ENCODE results near the gene NTF4. TPM values are rescaled to one million over a fixed set of nuclear protein-coding genes. Genes with fewer than 3 reads are reported as not detected.
"Not testable (repeated sequence)": the region's sequence is repeated elsewhere in the genome, so short reads cannot be mapped to it uniquely, and the experiment has no call there.

Gene NTF4
- polyA plus RNA-seq, 4 donors = 3.0 to 4.6 (median 3.7) TPM

DNA sequence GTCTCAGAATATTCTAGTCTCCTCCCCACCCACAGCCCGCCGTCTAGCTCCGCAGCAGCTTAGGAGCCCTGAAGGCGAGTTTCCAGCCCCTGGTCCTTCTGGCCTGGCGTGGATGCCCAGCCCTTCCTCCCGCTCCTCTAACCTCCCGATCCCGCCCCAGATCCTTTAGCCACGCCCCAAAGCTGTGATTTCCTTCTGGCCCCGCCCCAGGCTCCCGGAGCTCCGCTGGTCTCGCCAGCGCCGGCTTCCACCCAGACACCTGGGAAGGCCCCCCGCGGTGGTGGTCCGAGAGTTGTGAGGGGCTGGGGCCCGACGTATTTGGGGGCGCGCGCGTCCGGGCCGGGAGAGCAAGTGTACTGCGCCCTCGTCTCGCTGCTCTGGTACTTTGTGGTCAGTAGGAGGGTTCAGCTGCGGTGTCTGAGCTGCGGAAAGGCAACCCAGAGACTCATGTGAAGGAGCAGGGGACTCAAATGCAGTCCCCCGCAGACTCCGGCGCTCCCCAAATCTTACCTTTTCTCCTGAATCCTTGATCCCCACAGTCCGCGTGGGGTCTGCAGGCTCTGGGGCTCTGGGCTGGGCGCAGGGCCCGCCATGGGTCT is 6.9 kb downstream of the NTF4 start, which contains the start of gene CGB7:
CGB7 (minus strand) TSS at position 114 of the 599 bp plus-strand sequence. CDS start 2,374 bp downstream, outside the sequence.
- no peak for DNase-seq (ENCODE audit: low read depth in 4 of 4, low spot score in 3 of 4)

DNA sequence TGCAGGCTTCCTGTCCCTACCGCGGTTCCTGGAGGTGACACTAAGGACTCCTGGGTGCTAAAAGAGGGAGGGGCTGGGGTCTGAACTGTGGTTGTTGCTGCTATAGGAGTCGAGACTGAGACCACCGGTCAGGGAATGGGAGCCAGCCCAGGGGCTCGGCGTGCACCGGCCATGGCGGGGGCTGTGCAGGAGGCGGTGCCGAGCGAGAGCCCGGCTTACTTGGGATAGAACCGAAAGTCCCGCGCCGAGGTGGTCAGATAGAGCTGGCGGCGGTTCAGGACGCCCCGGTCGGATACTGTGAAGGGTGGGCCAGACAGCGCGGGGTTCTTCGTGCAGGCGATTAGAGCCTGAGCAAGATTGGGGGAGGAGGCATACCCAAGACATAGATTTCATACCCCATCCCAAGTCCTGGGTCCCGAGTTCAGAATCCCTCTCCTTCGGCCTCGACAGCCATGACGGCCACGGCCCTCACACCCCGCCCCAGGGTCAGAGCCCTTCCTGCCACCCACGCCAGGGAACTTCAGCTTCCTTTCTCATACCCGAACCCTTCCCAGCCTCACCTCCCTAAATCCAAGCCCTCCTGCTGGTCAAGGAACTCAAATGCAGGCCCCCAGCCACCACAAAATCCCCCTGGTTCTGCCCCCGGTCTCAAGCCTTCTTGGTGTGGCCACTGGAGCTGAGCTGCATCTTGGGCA is 7.6 kb downstream of the NTF4 start:
- not testable (repeated sequence) for DNase-seq (ENCODE audit: low read depth in 4 of 4, low spot score in 3 of 4)

DNA sequence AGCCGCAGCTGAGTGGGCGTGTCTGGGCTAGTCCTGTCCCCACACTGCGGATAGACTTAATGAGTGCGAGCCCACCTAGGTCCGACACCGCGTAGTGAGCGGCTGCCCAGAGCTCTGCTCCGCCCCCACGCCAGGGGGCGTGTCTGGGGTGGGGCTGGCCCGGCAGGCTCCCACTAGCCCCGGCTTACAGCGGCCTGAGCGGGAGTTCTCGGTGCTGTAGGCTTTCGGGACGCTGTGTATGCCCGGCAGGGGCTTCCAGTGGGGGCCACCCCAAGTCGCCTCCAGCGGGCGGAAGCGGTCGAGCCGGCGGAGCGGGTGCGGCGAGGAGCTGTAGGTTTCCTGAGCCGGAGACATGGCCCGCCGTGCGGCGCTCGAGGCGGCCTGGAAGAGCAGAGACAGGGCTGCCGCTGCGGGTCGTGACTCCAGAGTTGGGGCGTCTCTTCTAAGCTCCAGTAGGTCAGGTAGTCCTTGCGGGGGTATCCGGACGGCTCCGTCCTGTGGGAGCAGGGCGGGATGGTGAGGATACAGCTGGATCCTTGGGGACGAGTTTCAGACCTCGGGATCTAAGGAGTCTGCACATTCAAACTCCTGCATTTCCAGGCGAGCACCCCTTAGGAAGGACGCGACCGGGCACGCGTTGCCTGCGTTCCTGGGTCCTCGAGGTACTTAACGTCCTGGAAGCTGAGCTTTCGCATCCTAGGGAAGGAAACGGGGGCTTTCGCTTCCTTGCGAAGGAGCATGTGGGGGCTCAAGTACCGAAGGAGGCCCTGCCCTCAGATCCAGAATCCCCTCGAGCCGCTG is 8.3 kb downstream of the NTF4 start:
- no peak for DNase-seq (ENCODE audit: low read depth in 4 of 4, low spot score in 3 of 4)

DNA sequence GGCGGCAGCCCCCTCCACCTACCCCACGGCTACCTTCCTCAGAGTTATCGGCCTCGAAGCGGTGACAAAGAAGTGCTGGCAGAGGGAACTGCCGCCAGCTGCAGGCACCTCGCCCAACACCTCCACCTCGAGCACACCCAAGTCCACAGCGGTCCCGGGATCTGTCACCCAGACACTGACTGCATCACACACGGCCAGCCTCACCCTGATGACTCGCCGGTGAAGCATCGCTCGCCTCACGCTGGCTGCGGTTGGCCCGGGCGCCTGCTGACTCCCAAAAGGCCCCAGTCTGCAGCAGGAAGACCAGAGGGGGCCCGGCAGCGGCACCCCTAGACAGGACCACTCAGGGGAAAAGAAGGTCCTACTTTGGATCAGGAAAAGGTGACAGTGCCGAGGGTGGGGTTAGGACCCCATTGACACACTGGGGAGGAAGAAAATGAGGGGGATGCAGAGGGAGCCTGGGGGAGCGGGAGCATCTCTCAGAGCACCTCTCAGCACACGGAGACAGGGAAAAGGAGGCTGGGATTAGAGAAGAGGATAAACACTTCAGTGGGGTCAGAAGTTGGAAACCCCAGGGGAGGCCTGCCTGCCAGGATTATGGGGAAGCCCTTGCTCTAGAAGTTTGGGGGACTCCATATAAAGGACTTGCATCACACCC is 14.1 kb downstream of the NTF4 start:
- DNase-seq (ENCODE audit: low read depth in 4 of 4, low spot score in 3 of 4) = not testable (repeated sequence)

DNA sequence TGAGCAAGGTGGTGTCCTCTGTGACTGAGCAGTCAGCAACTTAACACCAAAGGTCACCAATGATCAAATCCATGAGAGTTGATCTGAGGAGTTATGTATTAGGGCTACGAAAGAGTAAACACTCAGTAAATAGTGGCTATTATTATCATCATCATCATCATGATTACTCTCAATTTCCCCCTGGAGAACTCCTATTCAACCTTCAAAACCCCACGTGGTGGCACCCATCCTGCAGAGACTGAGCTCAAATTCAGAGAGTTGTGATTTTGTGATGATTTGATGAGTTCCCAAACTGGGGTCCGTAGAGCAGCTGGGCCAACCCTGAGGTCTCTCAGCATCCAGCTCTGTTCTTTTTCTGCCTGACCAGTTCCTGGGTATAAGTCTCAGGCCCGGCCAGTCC is 14.8 kb downstream of the NTF4 start:
- DNase-seq (ENCODE audit: low read depth in 4 of 4, low spot score in 3 of 4) = not testable (repeated sequence)

DNA sequence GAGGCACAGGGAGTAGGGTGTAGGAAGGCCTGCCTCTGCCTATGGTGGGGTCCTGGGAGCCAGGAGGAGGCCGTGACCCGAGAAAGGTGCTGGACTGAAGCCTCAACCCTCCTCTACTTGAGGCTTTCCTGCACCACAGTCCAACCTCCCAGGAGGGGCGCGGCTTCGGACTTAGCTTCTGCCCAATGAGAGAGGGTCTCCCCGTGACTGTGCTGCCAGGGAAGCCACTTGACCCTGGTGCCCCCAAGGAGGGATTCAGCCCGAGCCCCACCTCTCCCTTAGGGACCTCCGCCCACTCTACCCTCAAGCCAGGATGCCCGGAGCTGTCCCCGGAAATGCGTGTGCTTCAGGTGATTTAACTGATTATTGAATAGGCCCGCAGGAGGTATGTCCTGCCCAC is 15.6 kb downstream of the NTF4 start, which contains the start of gene CGB8:
CGB8 (minus strand) TSS at position 101 of the 400 bp plus-strand sequence. CDS start 372 bp downstream, outside the sequence.
- not testable (repeated sequence) for DNase-seq (ENCODE audit: low read depth in 4 of 4, low spot score in 3 of 4)

DNA sequence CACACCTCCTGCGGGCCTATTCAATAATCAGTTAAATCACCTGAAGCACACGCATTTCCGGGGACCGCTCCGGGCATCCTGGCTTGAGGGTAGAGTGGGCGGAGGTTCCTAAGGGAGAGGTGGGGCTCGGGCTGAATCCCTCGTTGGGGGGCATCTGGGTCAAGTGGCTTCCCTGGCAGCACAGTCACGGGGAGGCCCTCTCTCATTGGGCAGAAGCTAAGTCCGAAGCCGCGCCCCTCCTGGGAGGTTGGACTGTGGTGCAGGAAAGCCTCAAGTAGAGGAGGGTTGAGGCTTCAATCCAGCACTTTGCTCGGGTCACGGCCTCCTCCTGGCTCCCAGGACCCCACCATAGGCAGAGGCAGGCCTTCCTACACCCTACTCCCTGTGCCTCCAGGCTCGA is 21.1 kb downstream of the NTF4 start, which contains the start of gene CGB5:
CGB5 (plus strand) TSS at position 301 of the 400 bp plus-strand sequence. CDS start 362 bp downstream, outside the sequence.
- not testable (repeated sequence) for DNase-seq (ENCODE audit: low read depth in 4 of 4, low spot score in 3 of 4)

DNA sequence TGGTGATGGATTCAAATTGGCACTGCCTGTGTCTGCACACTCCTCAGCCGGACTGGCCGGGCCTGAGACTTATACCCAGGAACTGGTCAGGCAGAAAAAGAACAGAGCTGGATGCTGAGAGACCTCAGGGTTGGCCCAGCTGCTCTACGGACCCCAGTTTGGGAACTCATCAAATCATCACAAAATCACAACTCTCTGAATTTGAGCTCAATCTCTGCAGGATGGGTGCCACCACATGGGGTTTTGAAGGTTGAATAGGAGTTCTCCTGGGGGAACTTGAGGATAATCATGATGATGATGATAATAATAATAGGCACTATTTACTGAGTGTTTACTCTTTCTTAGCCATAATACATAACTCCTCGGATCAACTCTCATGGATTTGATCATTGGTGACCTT is 22.0 kb downstream of the NTF4 start:
- DNase-seq (ENCODE audit: low read depth in 4 of 4, low spot score in 3 of 4) = not testable (repeated sequence)

DNA sequence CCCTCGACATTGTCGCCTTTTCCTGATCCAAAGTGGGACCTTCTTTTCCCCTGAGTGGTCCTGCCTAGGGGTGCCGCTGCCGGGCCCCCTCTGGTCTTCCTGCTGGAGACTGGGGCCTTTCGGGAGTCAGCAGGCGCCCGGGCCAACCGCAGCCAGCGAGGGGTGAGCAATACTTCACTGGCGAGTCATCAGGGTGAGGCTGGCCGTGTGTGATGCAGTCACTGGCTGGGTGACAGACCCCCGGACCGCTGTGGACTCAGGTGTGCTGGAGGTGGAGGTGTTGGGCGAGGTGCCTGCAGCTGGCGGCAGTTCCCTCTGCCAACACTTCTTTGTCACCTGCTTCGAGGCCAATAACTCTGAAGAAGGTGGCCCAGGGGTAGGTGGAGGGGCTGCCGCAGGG is 22.4 kb downstream of the NTF4 start:
- DNase-seq (ENCODE audit: low read depth in 4 of 4, low spot score in 3 of 4) = no peak

DNA sequence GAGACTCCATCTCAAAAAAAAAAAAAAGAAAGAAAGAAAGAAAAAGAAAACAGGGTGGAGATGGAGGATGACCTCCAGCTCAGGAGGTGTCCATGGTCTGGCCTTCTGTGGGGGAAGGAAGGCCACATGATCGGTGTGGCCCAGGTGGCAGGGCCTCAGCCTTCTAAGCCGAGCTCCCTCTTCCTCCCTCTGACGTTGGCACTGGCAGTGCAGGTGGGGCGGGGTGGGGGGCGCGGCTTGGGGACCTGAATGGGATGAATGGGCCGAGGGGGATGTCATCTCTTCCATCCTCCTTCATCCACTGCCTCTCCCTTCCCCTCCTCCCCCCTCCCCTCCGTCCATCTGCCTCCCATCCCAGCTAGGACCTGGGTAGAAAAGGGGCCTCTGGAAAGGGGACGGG is 24.9 kb downstream of the NTF4 start:
- DNase-seq (ENCODE audit: low read depth in 4 of 4, low spot score in 3 of 4) = not testable (repeated sequence)

DNA sequence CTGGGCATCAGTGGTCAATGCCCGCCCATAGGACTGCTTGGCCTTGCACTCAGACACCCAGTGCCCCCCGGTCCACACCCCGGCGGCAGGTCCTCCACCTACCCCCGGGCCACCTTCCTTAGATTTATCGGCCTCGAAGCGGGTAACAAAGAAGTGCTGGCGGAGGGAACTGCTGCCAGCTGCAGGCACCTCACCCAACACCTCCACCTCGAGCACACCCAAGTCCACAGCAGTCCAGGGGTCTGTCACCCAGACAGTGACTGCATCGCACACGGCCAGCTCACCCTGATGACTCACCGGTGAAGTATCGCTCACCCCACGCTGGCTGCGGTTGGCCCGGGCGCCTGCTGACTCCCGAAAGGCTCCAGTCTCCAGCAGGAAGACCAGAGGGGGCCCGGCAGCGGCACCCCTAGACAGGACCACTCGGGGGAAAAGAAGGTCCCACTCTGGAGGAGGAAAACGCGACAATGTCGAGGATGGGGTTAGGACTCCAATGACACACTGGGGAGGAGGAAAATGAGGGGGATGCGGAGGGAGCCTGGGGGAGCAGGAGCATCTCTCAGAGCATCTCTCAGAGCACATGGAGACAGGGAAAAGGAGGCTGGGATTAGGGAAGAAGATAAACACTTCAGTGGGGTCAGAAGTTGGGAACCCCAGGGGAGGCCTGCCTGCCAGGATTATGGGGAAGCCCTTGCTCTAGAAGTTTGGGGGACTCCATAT is 25.9 kb downstream of the NTF4 start:
- DNase-seq (ENCODE audit: low read depth in 4 of 4, low spot score in 3 of 4) = not testable (repeated sequence)

DNA sequence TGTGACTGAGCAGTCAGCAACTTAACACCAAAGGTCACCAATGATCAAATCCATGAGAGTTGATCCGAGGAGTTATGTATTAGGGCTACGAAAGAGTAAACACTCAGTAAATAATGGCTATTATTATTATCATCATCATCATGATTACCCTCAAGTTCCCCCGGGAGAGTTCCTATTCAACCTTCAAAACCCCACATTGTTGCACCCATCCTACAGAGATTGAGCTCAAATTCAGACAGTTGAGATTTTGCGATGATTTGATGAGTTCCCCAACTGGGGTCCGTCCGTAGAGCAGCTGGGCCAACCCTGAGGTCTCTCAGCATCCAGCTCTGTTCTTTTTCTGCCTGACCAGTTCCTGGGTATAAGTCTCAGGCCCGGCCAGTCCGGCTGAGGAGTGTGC is 26.5 kb downstream of the NTF4 start:
- DNase-seq (ENCODE audit: low read depth in 4 of 4, low spot score in 3 of 4) = not testable (repeated sequence)

DNA sequence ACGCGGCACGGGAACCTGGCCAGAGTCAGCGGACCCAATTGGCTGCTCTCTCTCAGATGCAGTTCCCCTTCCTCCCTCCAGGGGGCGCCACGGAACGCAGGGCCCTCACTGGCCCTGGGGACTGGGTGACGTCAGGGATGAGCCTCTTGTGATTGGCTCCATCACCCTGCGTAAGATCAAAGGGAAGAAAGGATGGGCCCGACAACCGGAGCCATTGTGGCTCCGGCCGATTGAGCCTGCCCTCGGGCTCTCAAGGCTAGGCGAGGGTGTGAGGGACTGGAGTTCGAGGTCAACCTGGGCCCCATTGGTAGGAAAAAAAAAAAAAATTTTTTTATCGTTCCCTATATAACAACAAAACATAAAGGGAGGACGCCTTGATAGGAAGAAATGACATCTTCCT is 27.8 kb downstream of the NTF4 start, which contains the start of gene CGB1:
CGB1 (minus strand) TSS at position 81 of the 400 bp plus-strand sequence. CDS start 184 bp downstream, outside the sequence.
- DNase-seq (ENCODE audit: low read depth in 4 of 4, low spot score in 3 of 4) = not testable (repeated sequence)

DNA sequence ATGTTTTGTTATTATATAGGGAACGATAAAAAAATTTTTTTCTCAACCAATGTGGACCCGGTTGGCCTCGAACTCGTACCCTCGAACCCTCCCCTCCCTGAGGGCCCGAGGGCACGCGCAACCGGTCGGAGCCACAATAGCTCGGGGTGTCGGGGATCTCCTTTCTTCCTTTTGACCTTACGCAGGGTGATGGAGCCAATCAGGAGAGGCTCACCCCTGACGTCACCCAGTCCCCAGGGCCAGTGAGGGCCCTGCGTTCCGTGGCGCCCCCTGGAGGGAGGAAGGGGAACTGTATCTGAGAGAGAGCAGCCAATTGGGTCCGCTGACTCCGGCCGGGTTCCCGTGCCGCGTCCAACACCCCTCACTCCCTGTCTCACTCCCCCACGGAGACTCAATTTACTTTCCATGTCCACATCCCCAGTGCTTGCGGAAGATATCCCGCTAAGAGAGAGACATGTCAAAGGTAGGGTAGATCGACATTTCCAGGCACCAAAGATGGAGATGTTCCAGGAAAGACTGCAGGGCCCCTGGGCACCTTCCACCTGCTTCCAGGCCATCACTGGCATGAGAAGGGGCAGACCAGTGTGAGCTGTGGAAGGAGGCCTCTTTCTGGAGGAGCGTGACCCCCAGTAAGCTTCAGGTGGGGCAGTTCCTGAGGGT is 32.8 kb downstream of the NTF4 start, which contains the start of gene CGB2:
CGB2 (plus strand) TSS at position 249 of the 660 bp plus-strand sequence; CDS start at position 455, 206 bp downstream.
- not testable (repeated sequence) for DNase-seq (ENCODE audit: low read depth in 4 of 4, low spot score in 3 of 4)

DNA sequence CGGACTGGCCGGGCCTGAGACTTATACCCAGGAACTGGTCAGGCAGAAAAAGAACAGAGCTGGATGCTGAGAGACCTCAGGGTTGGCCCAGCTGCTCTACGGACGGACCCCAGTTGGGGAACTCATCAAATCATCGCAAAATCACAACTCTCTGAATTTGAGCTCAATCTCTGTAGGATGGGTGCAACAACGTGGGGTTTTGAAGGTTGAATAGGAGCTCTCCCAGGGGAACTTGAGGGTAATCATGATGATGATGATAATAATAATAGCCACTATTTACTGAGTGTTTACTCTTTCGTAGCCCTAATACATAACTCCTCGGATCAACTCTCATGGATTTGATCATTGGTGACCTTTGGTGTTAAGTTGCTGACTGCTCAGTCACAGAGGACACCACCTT is 34.3 kb downstream of the NTF4 start:
- DNase-seq (ENCODE audit: low read depth in 4 of 4, low spot score in 3 of 4) = not testable (repeated sequence)

DNA sequence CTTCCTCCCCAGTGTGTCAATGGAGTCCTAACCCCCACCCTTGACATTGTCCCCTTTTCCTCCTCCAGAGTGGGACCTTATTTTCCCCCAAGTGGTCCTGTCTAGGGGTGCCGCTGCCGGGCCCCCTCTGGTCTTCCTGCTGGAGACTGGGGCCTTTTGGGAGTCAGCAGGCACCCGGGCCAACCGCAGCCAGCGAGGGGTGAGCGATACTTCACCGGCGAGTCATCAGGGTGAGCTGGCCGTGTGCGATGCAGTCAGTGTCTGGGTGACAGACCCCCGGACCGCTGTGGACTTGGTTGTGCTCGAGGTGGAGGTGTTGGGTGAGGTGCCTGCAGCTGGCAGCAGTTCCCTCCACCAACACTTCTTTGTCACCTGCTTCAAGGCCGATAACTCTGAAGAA is 34.9 kb downstream of the NTF4 start:
- DNase-seq (ENCODE audit: low read depth in 4 of 4, low spot score in 3 of 4) = not testable (repeated sequence)

DNA sequence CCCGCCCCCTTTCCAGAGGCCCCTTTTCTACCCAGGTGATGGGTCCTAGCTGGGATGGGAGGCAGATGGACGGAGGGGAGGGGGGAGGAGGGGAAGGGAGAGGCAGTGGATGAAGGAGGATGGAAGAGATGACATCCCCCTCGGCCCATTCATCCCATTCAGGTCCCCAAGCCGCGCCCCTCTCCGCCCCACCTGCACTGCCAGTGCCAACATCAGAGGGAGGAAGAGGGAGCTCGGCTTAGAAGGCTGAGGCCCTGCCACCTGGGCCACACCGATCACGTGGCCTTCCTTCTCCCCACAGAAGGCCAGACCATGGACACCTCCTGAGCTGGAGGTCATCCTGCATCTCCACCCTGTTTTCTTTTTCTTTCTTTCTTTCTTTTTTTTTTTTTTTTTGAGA is 35.9 kb downstream of the NTF4 start:
- not testable (repeated sequence) for DNase-seq (ENCODE audit: low read depth in 4 of 4, low spot score in 3 of 4)

DNA sequence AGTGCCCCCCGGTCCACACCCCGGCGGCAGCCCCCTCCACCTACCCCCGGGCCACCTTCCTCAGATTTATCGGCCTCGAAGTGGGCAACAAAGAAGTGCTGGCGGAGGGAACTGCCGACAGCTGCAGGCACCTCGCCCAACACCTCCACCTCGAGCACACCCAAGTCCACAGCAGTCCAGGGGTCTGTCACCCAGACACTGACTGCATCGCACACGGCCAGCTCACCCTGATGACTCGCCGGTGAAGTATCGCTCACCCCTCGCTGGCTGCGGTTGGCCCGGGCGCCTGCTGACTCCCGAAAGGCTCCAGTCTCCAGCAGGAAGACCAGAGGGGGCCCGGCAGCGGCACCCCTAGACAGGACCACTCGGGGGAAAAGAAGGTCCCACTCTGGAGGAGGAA is 39.0 kb downstream of the NTF4 start:
- DNase-seq (ENCODE audit: low read depth in 4 of 4, low spot score in 3 of 4) = not testable (repeated sequence)

DNA sequence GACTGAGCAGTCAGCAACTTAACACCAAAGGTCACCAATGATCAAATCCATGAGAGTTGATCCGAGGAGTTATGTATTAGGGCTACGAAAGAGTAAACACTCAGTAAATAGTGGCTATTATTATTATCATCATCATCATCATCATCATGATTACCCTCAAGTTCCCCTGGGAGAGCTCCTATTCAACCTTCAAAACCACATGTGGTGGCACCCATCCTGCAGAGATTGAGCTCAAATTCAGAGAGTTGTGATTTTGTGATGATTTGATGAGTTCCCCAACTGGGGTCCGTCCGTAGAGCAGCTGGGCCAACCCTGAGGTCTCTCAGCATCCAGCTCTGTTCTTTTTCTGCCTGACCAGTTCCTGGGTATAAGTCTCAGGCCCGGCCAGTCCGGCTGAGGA is 39.5 kb downstream of the NTF4 start:
- not testable (repeated sequence) for DNase-seq (ENCODE audit: low read depth in 4 of 4, low spot score in 3 of 4)

All from right renal pelvis (tissue), 4 donors.